Ovary (tissue), 9 donors: ENCODE measurements around the gene GPS1. TPM values are rescaled to one million over a fixed set of nuclear protein-coding genes. Genes with fewer than 3 reads are reported as not detected.

ENCODE experiments used
- DNase-seq, 5 donors: peaks; one replicate each; pipeline ENCODE4 v3.0.0-alpha.2; 2019 to 2020
- H3K27ac ChIP-seq, 2 donors: fragments of 200-600 bp; one replicate each; pipeline versions ENCODE4 v1.5.1 to v1.8.0; 2019 to 2022
- H3K27me3 ChIP-seq: fragments of 200-600 bp; one replicate; pipeline ENCODE4 v1.8.0; 2022
- H3K36me3 ChIP-seq: fragments of 200-600 bp; sonication (generic); one replicate; pipeline ENCODE4 v1.5.1; 2019
- H3K4me1 ChIP-seq: one replicate; pipeline ENCODE4 v1.8.1; 2013; ENCODE audit warnings: mild to moderate bottlenecking, moderate library complexity; ENCODE audit not compliant: insufficient read depth
- H3K4me3 ChIP-seq: fragments of 200-600 bp; sonication (generic); one replicate; pipeline ENCODE4 v1.5.1; 2017
- H3K9me3 ChIP-seq, 2 donors: fragments of 200-600 bp in 1 of 2; sonication (generic) in 1 of 2; one replicate each; pipeline versions ENCODE4 v1.5.1 to v1.8.1; 2013 to 2019; ENCODE audit warnings: mild to moderate bottlenecking in 1 of 2, moderate library complexity in 1 of 2
- EP300 ChIP-seq: sonication (generic); formaldehyde crosslinking; IDR thresholded peaks from one replicate; pipeline ENCODE4 v1.6.1; 2017; ENCODE audit warnings: antibody characterized with exemption
- POLR2A ChIP-seq: fragments of 450-650 bp; IDR thresholded peaks from one replicate; pipeline ENCODE4 v1.6.1; 2017; ENCODE audit warnings: antibody characterized with exemption, mild to moderate bottlenecking, moderate library complexity
- WGBS, 3 donors: extraction: QIAGEN DNeasy Blood & Tissue Kit in 1 of 3; methylation state at CpG; one replicate each; pipeline versions ENCODE4 v1.1.5 to v1.1.7; 2013 to 2017; 5-methylcytosine and 5-hydroxymethylcytosine counted together
- intact Hi-C, 4 donors: fragments of 100-400 bp; cut with DNase I; formaldehyde crosslinking; loops; one replicate each; pipeline versions ENCODE4 v1.11.0 to v1.15.1; 2022 to 2023
- polyA plus RNA-seq, 2 donors: library from polyadenylated mRNA; stranded (reverse); fragments of 200-250 nt in 1 of 2; fragments of 350-450 nt in 1 of 2; fragmentation: Illumina TruSeq in 1 of 2; extraction: RNeasy Lipid Tissue Mini Kit (QIAGEN cat#74804) in 1 of 2; gene quantifications; one replicate each; pipeline ENCODE4 v1.2.3, GENCODE V29; 2013 to 2014
- total RNA-seq, 7 donors: library from RNA; depleted of rRNA in 2 of 7; stranded (reverse); fragments of >200 nt in 2 of 7; fragmentation: NEBNext Ultra II Directional in 3 of 7; extraction: Animal tissue kit (Norgen Biotek cat#: 25700) in 3 of 7; gene quantifications; one replicate each; pipeline versions ENCODE4 v1.1.0 to v1.2.4, GENCODE V29; 2016 to 2023
- TF ChIP-seq, protein P1 (sequence below), 3 donors: fragments of 450-650 bp in 2 of 3; fragments of 200-600 bp in 1 of 3; IDR thresholded peaks; one replicate each; pipeline versions ENCODE4 v1.5.1 to v1.8.0; 2016 to 2022; ENCODE audit warnings: antibody characterized with exemption in 3 of 3, mild to moderate bottlenecking in 1 of 3
- donor health status: DM: no; HTN: no; CAD: no; lungs with moderate emphysema.
- donor health status: DM: no; HTN: no; CAD: no.
- donor health status: Bipolar disorder and iron deficiency.
- donor health status: DM: yes; HTN: yes; CAD: no.
- donor health status: DM: no; HTN: no; CAD: no.
- donor health status: DM: yes; HTN: yes; CAD: no.

The GPS1 gene
- total and polyA plus RNA-seq, 9 donors = 12.4 to 96.2 (median 77.8) TPM

DNA sequence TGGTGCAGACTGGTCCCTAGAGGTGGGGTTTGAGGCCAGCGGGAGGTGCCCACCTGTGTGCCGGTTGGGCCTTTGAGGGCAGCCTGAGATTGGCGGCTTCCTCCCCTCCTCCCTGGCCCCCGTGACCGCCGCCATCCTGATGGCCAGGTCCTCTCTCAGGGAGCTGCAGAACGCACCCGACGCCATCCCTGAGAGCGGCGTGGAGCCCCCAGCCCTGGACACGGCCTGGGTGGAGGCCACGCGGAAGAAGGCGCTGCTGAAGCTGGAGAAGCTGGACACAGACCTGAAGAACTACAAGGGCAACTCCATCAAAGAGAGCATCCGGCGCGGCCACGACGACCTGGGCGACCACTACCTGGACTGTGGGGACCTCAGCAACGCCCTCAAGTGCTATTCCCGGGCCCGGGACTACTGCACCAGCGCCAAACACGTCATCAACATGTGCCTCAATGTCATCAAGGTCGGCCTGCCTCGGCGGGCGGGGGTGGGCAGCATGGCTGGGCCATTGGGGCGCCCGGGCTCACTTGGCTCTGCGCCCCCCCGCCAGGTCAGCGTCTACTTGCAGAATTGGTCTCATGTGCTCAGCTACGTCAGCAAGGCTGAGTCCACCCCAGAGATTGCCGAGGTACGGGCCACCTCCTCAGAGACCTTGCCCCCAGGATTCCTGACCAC lies 2.8 kb downstream of the GPS1 start:
- WGBS, 3 donors = 80 to 85% (median 83%) methylated on average over 36 to 38 of the region's 38 CpGs
- TF ChIP-seq, protein P1, sequence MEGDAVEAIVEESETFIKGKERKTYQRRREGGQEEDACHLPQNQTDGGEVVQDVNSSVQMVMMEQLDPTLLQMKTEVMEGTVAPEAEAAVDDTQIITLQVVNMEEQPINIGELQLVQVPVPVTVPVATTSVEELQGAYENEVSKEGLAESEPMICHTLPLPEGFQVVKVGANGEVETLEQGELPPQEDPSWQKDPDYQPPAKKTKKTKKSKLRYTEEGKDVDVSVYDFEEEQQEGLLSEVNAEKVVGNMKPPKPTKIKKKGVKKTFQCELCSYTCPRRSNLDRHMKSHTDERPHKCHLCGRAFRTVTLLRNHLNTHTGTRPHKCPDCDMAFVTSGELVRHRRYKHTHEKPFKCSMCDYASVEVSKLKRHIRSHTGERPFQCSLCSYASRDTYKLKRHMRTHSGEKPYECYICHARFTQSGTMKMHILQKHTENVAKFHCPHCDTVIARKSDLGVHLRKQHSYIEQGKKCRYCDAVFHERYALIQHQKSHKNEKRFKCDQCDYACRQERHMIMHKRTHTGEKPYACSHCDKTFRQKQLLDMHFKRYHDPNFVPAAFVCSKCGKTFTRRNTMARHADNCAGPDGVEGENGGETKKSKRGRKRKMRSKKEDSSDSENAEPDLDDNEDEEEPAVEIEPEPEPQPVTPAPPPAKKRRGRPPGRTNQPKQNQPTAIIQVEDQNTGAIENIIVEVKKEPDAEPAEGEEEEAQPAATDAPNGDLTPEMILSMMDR (IDR thresholded peaks at IDR 0.05) = no peak
- TF ChIP-seq EP300 = no peak
- no peak for TF ChIP-seq POLR2A
- no peaks in the 10 kb centered on the region for H3K9me3 ChIP-seq
- no peaks in the 10 kb centered on the region for H3K36me3 ChIP-seq
- peak in 3 of 5 donors; percentile 25 to 38 (median 27) for DNase-seq
- intact Hi-C loops = loop anchor here in 1 of 4 donors (10.0 kb wide), 1 partner anchor 60 kb away; no protein-coding TSS in a partner anchor
- peaks cover 9% of the 10 kb centered on the region for H3K4me1 ChIP-seq
- no peaks in the 10 kb centered on the region for H3K27me3 ChIP-seq
- no peak overlapping the region for H3K4me3 ChIP-seq
- H3K27ac ChIP-seq = no peak overlapping the region

GRCh38 chr17:82055023-82055964 lies 3.6 kb downstream of the GPS1 start:
- peak in 1 of 5 donors; percentile 11 for DNase-seq
- Histone ChIP-seq H3K9me3 (no peaks in the 10 kb centered on the region), H3K4me1 (peaks cover 6% of the 10 kb centered on the region), H3K27ac (no peak overlapping the region), H3K27me3 (no peaks in the 10 kb centered on the region), H3K4me3 (no peak overlapping the region), H3K36me3 (no peaks in the 10 kb centered on the region)
- intact Hi-C loops = loop anchor here in 1 of 4 donors (10.0 kb wide), 1 partner anchor 60 kb away; no protein-coding TSS in a partner anchor
- TF ChIP-seq EP300 (no peak), POLR2A (no peak)
- TF ChIP-seq, protein P1 (IDR thresholded peaks at IDR 0.05) = no peak
- WGBS, 3 donors = 74 to 80% (median 76%) methylated on average over 26 of the region's 26 CpGs

- H3K9me3 ChIP-seq = no peaks in the 10 kb centered on the region
- 83 to 89% (median 86%) methylated on average over 28 of the region's 28 CpGs for WGBS, 3 donors
- TF ChIP-seq POLR2A (no peak), EP300 (no peak)
- TF ChIP-seq, protein P1 (IDR thresholded peaks at IDR 0.05) = no peak
- H3K4me1 ChIP-seq = no peaks in the 10 kb centered on the region
- H3K4me3 ChIP-seq = no peak overlapping the region
- intact Hi-C loops = loop anchor here in 1 of 4 donors (10.0 kb wide), 1 partner anchor 61 kb away; no protein-coding TSS in a partner anchor
- no peaks in the 10 kb centered on the region for H3K27me3 ChIP-seq
- DNase-seq = peak in 1 of 5 donors; percentile 17
- no peaks in the 10 kb centered on the region for H3K36me3 ChIP-seq
- no peak overlapping the region for H3K27ac ChIP-seq
Measured at GRCh38 chr17:82055965-82056728, 4.4 kb downstream of the GPS1 start.
